ENCODE measurements around the gene EEF1AKMT1. TPM values are rescaled to one million over a fixed set of nuclear protein-coding genes. Genes with fewer than 3 reads are reported as not detected.
"Not testable (repeated sequence)": the region's sequence is repeated elsewhere in the genome, so short reads cannot be mapped to it uniquely, and the experiment has no call there.

Gene EEF1AKMT1
- total RNA-seq, 1 donor from 2014 or later, result 12.3 TPM

DNA sequence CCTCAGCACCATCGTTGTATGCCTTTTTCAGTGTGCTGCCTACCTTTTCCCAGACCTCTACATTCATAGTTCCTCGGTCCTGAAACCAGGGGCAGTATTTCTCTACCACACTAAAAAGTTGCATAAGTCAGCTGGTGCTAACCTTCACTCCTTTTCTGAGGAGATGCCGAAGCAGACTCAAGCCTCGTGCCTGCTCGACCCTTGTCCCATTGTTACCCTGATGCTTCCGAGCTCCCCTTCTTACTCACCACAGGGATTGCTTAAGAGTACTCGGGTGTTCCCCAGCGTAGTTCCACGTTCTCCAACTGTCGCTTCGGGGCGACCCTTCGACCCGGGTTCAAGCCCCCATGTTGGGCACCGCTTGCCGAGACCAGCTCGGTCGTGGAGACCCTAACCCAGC lies 89.2 kb downstream of the EEF1AKMT1 start:
- Histone ChIP-seq H3K36me3 (no peaks in the 10 kb centered on the region), H3K9ac (no peak overlapping the region), H4K20me1 (ENCODE audit: low read depth) (no peaks in the 10 kb centered on the region), H2AFZ (replicated peaks) (peak overlapping the region; percentile 76), H3K4me2 (peak overlapping the region; percentile 13), H3K79me2 (ENCODE audit: low read depth) (no peaks in the 10 kb centered on the region), H3F3A (ENCODE audit: low read depth) (peaks cover 8% of the 10 kb centered on the region), H3K4me1 (peaks cover 40% of the 10 kb centered on the region), H3K27ac (no peak overlapping the region), H3K9me3 (ENCODE audit: low read depth) (no peaks in the 10 kb centered on the region), H3K4me3 (no peak overlapping the region), H3K27me3 (no peaks in the 10 kb centered on the region)
- peaks cover 2% of the 10 kb centered on the region for H3K27me3 Mint-ChIP-seq (ENCODE audit: insufficient read depth, low read depth)
- TF ChIP-seq EZH2phosphoT487 (IDR thresholded peaks at IDR 0.05) (no peak), CTCF (IDR thresholded peaks at IDR 0.05) (no peak), EZH2 (IDR thresholded peaks at IDR 0.05) (no peak)
- H3K27ac Mint-ChIP-seq, result peak overlapping the region; percentile 92
- peaks cover 5% of the 10 kb centered on the region for H3K36me3 Mint-ChIP-seq
- H3K4me1 Mint-ChIP-seq, result peaks cover 18% of the 10 kb centered on the region
- no peak overlapping the region for H3K4me3 Mint-ChIP-seq
- DNase-seq (ENCODE audit: low spot score), result no peak
- H3K9me3 Mint-ChIP-seq, result no peaks in the 10 kb centered on the region

GRCh38 chr13:20684041-20684440 lies 89.7 kb downstream of the EEF1AKMT1 start:
- no peaks in the 10 kb centered on the region for H3K9me3 ChIP-seq (ENCODE audit: low read depth)

DNA sequence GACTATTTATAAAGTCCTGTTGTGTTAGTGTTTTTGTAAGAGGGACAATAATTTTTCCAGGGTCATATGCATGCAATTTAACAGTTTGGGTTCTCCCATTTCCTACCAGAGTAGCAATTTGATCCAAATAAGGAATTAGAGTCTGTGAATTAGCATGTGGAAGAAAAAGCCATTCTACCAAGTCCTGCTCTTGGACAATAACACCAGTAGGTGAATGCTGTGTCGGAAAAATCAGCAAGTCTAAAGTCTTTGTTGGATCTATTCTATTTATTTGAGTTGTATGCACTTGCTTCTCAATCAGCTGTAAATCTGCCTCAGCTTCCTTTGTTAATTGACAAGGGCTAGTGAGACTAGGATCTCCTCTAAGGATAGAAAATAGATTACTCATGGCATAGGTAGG lies 91.7 kb downstream of the EEF1AKMT1 start:
- H3K27me3 Mint-ChIP-seq (ENCODE audit: insufficient read depth, low read depth), result no peaks in the 10 kb centered on the region
- Histone ChIP-seq H3F3A (ENCODE audit: low read depth) (peaks cover 12% of the 10 kb centered on the region), H3K4me2 (no peak overlapping the region)

More at GRCh38 chr13:20684041-20684440, 89.7 kb downstream of the EEF1AKMT1 start:
- Mint-ChIP-seq H3K27ac (no peak overlapping the region), H3K4me3 (no peak overlapping the region), H3K4me1 (peaks cover 21% of the 10 kb centered on the region), H3K27me3 (ENCODE audit: insufficient read depth, low read depth) (peaks cover 2% of the 10 kb centered on the region), H3K9me3 (no peaks in the 10 kb centered on the region), H3K36me3 (peaks cover 3% of the 10 kb centered on the region)
- no peak for DNase-seq (ENCODE audit: low spot score)
- Histone ChIP-seq H4K20me1 (ENCODE audit: low read depth) (no peaks in the 10 kb centered on the region), H3K4me3 (no peak overlapping the region), H2AFZ (replicated peaks) (no peak overlapping the region), H3K79me2 (ENCODE audit: low read depth) (no peaks in the 10 kb centered on the region), H3K4me2 (no peak overlapping the region), H3F3A (ENCODE audit: low read depth) (peaks cover 8% of the 10 kb centered on the region), H3K27me3 (no peaks in the 10 kb centered on the region), H3K9ac (no peak overlapping the region), H3K36me3 (no peaks in the 10 kb centered on the region), H3K27ac (no peak overlapping the region), H3K4me1 (peaks cover 43% of the 10 kb centered on the region)
- TF ChIP-seq EZH2 (IDR thresholded peaks at IDR 0.05) (no peak), CTCF (IDR thresholded peaks at IDR 0.05) (no peak), EZH2phosphoT487 (IDR thresholded peaks at IDR 0.05) (no peak)

GRCh38 chr13:20681481-20681880 lies 92.3 kb downstream of the EEF1AKMT1 start:
- H3K4me1 Mint-ChIP-seq, result peaks cover 22% of the 10 kb centered on the region
- H3K27ac Mint-ChIP-seq, result not testable (repeated sequence)

More for the DNA sequence above, 91.7 kb downstream of the EEF1AKMT1 start:
- H3K9ac ChIP-seq, result no peak overlapping the region
- H4K20me1 ChIP-seq (ENCODE audit: low read depth), result no peaks in the 10 kb centered on the region
- Mint-ChIP-seq H3K4me3 (no peak overlapping the region), H3K4me1 (peaks cover 27% of the 10 kb centered on the region), H3K9me3 (no peaks in the 10 kb centered on the region), H3K27ac (no peak overlapping the region), H3K36me3 (peaks cover 3% of the 10 kb centered on the region)
- no peak overlapping the region for H2AFZ ChIP-seq (replicated peaks)
- no peaks in the 10 kb centered on the region for H3K27me3 ChIP-seq
- no peak overlapping the region for H3K27ac ChIP-seq
- H3K9me3 ChIP-seq (ENCODE audit: low read depth), result no peaks in the 10 kb centered on the region
- H3K4me3 ChIP-seq, result no peak overlapping the region
- H3K36me3 ChIP-seq, result no peaks in the 10 kb centered on the region
- peaks cover 51% of the 10 kb centered on the region for H3K4me1 ChIP-seq
- DNase-seq (ENCODE audit: low spot score), result no peak
- TF ChIP-seq EZH2phosphoT487 (IDR thresholded peaks at IDR 0.05), result no peak
- no peak for TF ChIP-seq CTCF (IDR thresholded peaks at IDR 0.05)
- TF ChIP-seq EZH2 (IDR thresholded peaks at IDR 0.05), result no peak
- no peaks in the 10 kb centered on the region for H3K79me2 ChIP-seq (ENCODE audit: low read depth)

More at GRCh38 chr13:20681481-20681880, 92.3 kb downstream of the EEF1AKMT1 start:
- H3K79me2 ChIP-seq (ENCODE audit: low read depth); H4K20me1 ChIP-seq (ENCODE audit: low read depth); H3K4me2 ChIP-seq; H3K36me3 Mint-ChIP-seq; H3K9me3 Mint-ChIP-seq; H2AFZ ChIP-seq (replicated peaks); H3K4me3 Mint-ChIP-seq; H3K9ac ChIP-seq; H3K9me3 ChIP-seq (ENCODE audit: low read depth); DNase-seq (ENCODE audit: low spot score); H3K4me3 ChIP-seq; H3K27me3 Mint-ChIP-seq (ENCODE audit: insufficient read depth, low read depth); H3K27ac ChIP-seq; H3K27me3 ChIP-seq; H3K36me3 ChIP-seq: not testable (repeated sequence)
- Histone ChIP-seq H3F3A (ENCODE audit: low read depth) (peaks cover 12% of the 10 kb centered on the region), H3K4me1 (peaks cover 48% of the 10 kb centered on the region)
